SHP77 (cell line): ENCODE data around the gene XRCC3.

Source experiments
- DNase-seq, 2 experiments: peaks; one replicate each; lab custom pipeline; 2025; lab: John Stamatoyannopoulos, UW

The XRCC3 gene

GRCh38 chr14:103725739-103726395 lies 10.6 kb upstream of the XRCC3 start:
- DNase-seq, result no peak

GRCh38 chr14:103725001-103725682 lies 9.9 kb upstream of the XRCC3 start:
- DNase-seq, result no peak

GRCh38 chr14:103724116-103724515 lies 8.9 kb upstream of the XRCC3 start:
- DNase-seq, result no peak

GRCh38 chr14:103723748-103724081 lies 8.5 kb upstream of the XRCC3 start:
- no peak for DNase-seq

- DNase-seq, result no peak
These were observed 6.3 kb upstream of the XRCC3 start for GRCh38 chr14:103721334-103722120.

- no peak for DNase-seq
These were observed 4.5 kb upstream of the XRCC3 start for GRCh38 chr14:103719751-103720150.

GRCh38 chr14:103718572-103718971 lies 3.3 kb upstream of the XRCC3 start:
- no peak for DNase-seq

- no peak for DNase-seq
These were observed 1.7 kb upstream of the XRCC3 start for GRCh38 chr14:103716899-103717411.

- DNase-seq, result no peak
These were observed 995 bp upstream of the XRCC3 start for GRCh38 chr14:103716091-103716801.

- DNase-seq, result no peak
These were observed 1.1 kb downstream of the XRCC3 start for GRCh38 chr14:103714063-103714724.

- DNase-seq, result no peak
These were observed 1.8 kb downstream of the XRCC3 start for GRCh38 chr14:103713304-103714062.

GRCh38 chr14:103712633-103713247 lies 2.5 kb downstream of the XRCC3 start:
- DNase-seq, result no peak

- no peak for DNase-seq
These were observed 3.5 kb downstream of the XRCC3 start for GRCh38 chr14:103711516-103712431.

GRCh38 chr14:103710771-103711377 lies 4.4 kb downstream of the XRCC3 start:
- DNase-seq, result no peak

- no peak for DNase-seq
These were observed 5.4 kb downstream of the XRCC3 start for GRCh38 chr14:103709814-103710213.

- no peak for DNase-seq
These were observed 6.5 kb downstream of the XRCC3 start for GRCh38 chr14:103708750-103709187.

- DNase-seq, result no peak
These were observed 7.7 kb downstream of the XRCC3 start for GRCh38 chr14:103707329-103708263.
